BJ (cell line): Measurements from ENCODE around the gene EVC2. TPM values are rescaled to one million over a fixed set of nuclear protein-coding genes. Genes with fewer than 3 reads are reported as not detected.

Experiments
- CTCF ChIA-PET: fragments of 350-600 bp; formaldehyde crosslinking; extraction: SDS; loops from one replicate; lab custom pipeline; 2021; ENCODE audit warnings: antibody characterized with exemption, inconsistent platforms; lab: Yijun Ruan, JAX
- POLR2A ChIA-PET: fragments of 300-600 bp; sonication (Branson Sonifier 250); formaldehyde crosslinking; extraction: SDS; loops from one replicate; lab custom pipeline; 2021; ENCODE audit warnings: antibody characterized with exemption; lab: Charles Lee
- DNase-seq: peaks from one replicate; pipeline ENCODE4 v3.0.0-alpha.2; 2011; ENCODE audit warnings: low read depth
- H3K27me3 ChIP-seq: 2 replicates; pipeline ENCODE4 v1.6.0; 2011; ENCODE audit warnings: low read length; ENCODE audit not compliant: control insufficient read depth, insufficient read depth
- H3K36me3 ChIP-seq: 2 replicates; pipeline ENCODE4 v1.5.1; 2011; ENCODE audit warnings: low read length; ENCODE audit not compliant: control insufficient read depth, insufficient read depth
- H3K4me3 ChIP-seq: 2 replicates; pipeline ENCODE4 v1.5.1; 2011; ENCODE audit warnings: low read depth, mild to moderate bottlenecking, control low read depth, low read length
- polyA plus RNA-seq: library from polyadenylated mRNA; depleted of rRNA; stranded (reverse); fragments of >200 nt; gene quantifications from 2 replicates; pipeline ENCODE4 v1.2.3, GENCODE V29; 2011
- TF ChIP-seq, protein P1 (sequence below): IDR thresholded peaks from 2 replicates; pipeline ENCODE4 v1.5.1; 2011; ENCODE audit warnings: low read depth, mild to moderate bottlenecking, control low read depth, inconsistent platforms, low read length, moderate library complexity; ENCODE audit not compliant: insufficient read depth

The EVC2 gene
- polyA plus RNA-seq, 1 experiment, result 2.2 TPM

DNA sequence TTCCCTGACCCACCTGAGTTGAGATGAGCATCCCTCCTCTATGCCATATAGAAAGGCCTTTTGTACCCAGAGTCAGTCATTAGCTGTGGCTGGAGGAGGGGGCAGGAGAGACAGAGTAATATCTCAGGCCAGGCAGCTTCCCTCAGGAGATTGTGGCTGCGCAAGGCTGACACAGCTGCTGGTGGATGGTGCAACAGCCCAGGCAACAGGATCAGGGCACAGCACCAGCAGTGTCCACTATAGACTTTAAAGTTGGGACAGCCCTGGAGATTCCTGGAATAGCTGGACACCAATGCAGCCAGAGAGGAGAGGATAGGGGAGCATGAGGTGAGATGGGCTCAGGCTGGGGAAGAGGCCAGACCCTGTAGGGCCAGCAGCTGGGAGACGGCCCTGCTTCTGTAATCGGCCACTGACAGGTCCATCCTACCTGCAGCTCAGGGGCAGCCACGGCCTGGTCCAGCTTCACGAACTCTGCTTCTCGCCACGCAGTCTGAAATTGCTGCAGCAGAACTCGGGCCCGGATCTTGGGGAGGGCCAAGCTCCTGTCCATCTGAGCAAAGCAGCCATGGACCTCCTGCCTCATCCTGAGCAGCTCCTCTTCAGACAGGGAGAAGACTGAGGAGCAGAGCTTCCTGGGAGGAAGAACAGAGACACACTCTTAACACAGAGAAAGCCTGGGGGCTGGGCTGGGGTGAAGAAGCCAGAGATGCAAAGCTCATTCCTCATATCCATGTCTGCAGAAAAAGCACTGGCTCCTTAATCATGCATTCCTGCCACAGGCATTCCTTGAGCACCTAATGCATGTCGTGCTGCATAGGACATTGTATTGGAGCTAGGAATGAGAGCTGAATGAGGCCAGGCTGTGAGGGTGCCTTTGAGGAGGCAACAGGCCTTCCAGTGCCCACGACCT lies 90.1 kb downstream of the EVC2 start:
- DNase-seq, result no peak
- Histone ChIP-seq H3K27me3 (no peaks in the 10 kb centered on the region), H3K4me3 (no peak overlapping the region), H3K36me3 (peaks cover 36% of the 10 kb centered on the region)
- CTCF ChIA-PET, result interaction anchor here (1.0 to 1.4 kb wide), 2 partner anchors 11 to 28 kb away, joined by 3 to 6 read pairs; no protein-coding TSS in a partner anchor
- TF ChIP-seq, protein P1, sequence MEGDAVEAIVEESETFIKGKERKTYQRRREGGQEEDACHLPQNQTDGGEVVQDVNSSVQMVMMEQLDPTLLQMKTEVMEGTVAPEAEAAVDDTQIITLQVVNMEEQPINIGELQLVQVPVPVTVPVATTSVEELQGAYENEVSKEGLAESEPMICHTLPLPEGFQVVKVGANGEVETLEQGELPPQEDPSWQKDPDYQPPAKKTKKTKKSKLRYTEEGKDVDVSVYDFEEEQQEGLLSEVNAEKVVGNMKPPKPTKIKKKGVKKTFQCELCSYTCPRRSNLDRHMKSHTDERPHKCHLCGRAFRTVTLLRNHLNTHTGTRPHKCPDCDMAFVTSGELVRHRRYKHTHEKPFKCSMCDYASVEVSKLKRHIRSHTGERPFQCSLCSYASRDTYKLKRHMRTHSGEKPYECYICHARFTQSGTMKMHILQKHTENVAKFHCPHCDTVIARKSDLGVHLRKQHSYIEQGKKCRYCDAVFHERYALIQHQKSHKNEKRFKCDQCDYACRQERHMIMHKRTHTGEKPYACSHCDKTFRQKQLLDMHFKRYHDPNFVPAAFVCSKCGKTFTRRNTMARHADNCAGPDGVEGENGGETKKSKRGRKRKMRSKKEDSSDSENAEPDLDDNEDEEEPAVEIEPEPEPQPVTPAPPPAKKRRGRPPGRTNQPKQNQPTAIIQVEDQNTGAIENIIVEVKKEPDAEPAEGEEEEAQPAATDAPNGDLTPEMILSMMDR, result no peak
- POLR2A ChIA-PET, result no interaction called here

DNA sequence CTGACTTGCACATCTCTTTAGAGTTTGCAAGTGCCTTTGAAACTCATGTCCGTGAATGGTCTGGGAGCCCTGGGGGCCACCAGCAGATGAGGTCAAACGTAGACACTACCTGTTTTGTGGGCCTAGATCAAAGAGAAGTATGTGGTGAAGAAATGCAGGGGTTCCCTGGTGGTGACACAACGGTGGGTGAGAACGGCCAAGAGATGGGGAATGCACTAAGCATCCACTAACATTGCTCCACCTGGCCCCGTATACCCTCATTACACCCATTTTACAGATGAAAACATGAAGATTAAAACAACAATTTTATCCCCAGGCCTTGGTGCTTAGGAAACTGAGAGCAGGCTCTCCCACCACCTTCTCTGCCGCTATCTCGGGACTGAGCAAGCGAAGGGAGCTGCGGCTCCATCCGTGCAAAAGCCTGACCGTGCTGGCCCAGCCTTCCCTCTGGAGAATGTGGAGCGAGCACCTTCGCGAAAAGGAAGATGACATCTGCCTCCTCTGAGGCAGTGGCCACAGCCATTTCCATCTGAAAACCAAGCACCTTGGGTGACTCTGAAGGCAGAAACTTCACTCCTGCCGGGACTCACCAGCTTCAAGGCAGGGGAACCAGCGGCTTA lies 91.9 kb downstream of the EVC2 start:
- H3K4me3 ChIP-seq, result no peak overlapping the region
- peaks cover 30% of the 10 kb centered on the region for H3K36me3 ChIP-seq
- TF ChIP-seq, protein P1, result no peak
- no peaks in the 10 kb centered on the region for H3K27me3 ChIP-seq
- no peak for DNase-seq
- CTCF ChIA-PET, result interaction anchor here (1.2 kb wide), 1 partner anchor 10 kb away, joined by 3 read pairs; no protein-coding TSS in a partner anchor
- POLR2A ChIA-PET, result no interaction called here

DNA sequence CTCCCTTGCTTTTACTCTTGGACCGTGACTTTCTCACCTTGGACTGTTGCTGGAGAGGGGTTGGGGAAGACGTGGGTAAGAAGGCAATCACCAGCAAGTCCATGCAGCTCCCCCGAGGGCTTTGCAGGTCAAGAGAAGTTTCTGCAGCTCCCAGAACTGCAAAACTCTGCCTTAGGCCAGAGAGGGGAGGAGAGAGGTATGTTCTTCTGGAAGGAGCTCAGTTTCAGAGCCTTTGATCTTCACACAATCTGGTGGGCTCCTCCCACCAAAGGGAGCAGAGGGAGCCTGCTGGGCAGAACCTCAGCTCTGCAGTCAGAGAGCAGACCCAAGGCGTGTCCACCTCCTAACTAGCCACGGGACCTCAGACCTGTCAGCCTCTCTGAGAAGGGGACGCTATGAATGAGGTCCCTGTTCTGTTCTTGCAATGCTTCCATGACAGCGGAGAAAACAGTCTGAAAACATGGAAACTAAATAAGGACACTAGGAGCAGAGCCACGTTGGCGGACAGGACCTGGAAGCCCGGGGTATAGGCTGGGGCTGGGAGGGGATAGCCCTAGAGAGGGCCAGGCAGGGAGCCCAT lies 92.8 kb downstream of the EVC2 start:
- H3K36me3 ChIP-seq, result peaks cover 29% of the 10 kb centered on the region
- TF ChIP-seq, protein P1, result no peak
- CTCF ChIA-PET, result interaction anchor here (0.9 to 1.2 kb wide), 3 partner anchors 11 to 206 kb away, joined by 3 read pairs; no protein-coding TSS in a partner anchor
- no peak for DNase-seq
- H3K27me3 ChIP-seq, result no peaks in the 10 kb centered on the region
- POLR2A ChIA-PET, result no interaction called here
- H3K4me3 ChIP-seq, result no peak overlapping the region

DNA sequence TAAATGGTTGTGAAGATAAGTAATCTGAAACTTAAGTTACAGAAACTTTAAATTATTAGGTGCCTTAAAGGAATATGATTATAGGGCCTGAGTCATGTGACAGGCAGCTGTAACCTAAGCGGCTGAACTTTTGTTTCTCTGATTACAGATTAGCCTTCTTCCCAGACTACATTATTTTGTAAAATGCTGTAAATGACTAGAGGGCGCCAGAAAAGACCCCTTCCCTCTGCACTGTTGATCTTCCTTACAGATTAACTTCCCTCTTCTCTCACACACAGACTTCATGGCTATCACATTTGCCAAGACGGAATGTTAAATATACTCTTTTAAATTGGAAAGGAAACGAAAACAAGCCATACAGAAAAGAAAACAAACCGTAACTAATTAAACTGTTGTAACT lies 96.6 kb downstream of the EVC2 start:
- POLR2A ChIA-PET, result no interaction called here
- Histone ChIP-seq H3K4me3 (no peak overlapping the region), H3K36me3 (peaks cover 22% of the 10 kb centered on the region), H3K27me3 (no peaks in the 10 kb centered on the region)
- CTCF ChIA-PET, result no interaction called here
- DNase-seq, result no peak
- TF ChIP-seq, protein P1, result no peak
